ENCODE measurements around the gene BCL2L2.

Gene BCL2L2

GRCh38 chr14:23302290-23303225 is 4.1 kb upstream of the BCL2L2 start, which contains the start of gene PPP1R3E (continued):
- no peak for TF ChIP-seq REST (tag by site-specific recombination; IDR thresholded peaks at IDR 0.05)
- peak; percentile 70; the same call in 1 of the 2 replicates for TF ChIP-seq KLF17 (tag by site-specific recombination; IDR thresholded peaks at IDR 0.05)
- TF ChIP-seq MZF1 (tag by site-specific recombination; IDR thresholded peaks at IDR 0.05; ENCODE audit: borderline replicate concordance), result no peak
- TF ChIP-seq PRDM4 (tag by site-specific recombination; IDR thresholded peaks at IDR 0.05), result no peak
- TF ChIP-seq INSM2 (tag by site-specific recombination; IDR thresholded peaks at IDR 0.05), result no peak
- no peak; the same call in 1 of the 2 replicates for TF ChIP-seq ZNF148 (tag by site-specific recombination; IDR thresholded peaks at IDR 0.05; ENCODE audit: borderline replicate concordance)
- no peak for TF ChIP-seq ZNF621 (tag by site-specific recombination; IDR thresholded peaks at IDR 0.05)
- TF ChIP-seq OVOL3 (tag by site-specific recombination; IDR thresholded peaks at IDR 0.05), result 0 out of 2 replicates have a peak, but pooled peaks have one; percentile 22
- no peak for TF ChIP-seq ZFP37 (tag by site-specific recombination; IDR thresholded peaks at IDR 0.05)
- TF ChIP-seq ZNF133 (tag by site-specific recombination; IDR thresholded peaks at IDR 0.05), result no peak
- no peak for TF ChIP-seq ZNF549 (tag by site-specific recombination; IDR thresholded peaks at IDR 0.05)
- TF ChIP-seq ZBTB21 (tag by site-specific recombination; IDR thresholded peaks at IDR 0.05), result 0 out of 2 replicates have a peak, but pooled peaks have one; percentile 1
- TF ChIP-seq ZNF701 (tag by site-specific recombination; IDR thresholded peaks at IDR 0.05), result no peak
- no peak for TF ChIP-seq ZNF280D (tag by site-specific recombination; IDR thresholded peaks at IDR 0.05)
- no peak for TF ChIP-seq ZNF221 (tag by site-specific recombination; IDR thresholded peaks at IDR 0.05; ENCODE audit: borderline replicate concordance)
- no peak for TF ChIP-seq PRDM1 (tag by site-specific recombination; IDR thresholded peaks at IDR 0.05)
- no peak for TF ChIP-seq ZSCAN5A (tag by site-specific recombination; IDR thresholded peaks at IDR 0.05)
- TF ChIP-seq ZNF707 (tag by site-specific recombination; IDR thresholded peaks at IDR 0.05), result no peak
- no peak for TF ChIP-seq RBAK (tag by site-specific recombination; IDR thresholded peaks at IDR 0.05)
- no peak for TF ChIP-seq ZNF514 (tag by site-specific recombination; IDR thresholded peaks at IDR 0.05)
- TF ChIP-seq FEZF1 (tag by site-specific recombination; IDR thresholded peaks at IDR 0.05), result no peak
- no peak for TF ChIP-seq GLI2 (tag by site-specific recombination; IDR thresholded peaks at IDR 0.05; ENCODE audit: borderline replicate concordance, low read depth)

Data from HEK293 (cell line).